SKM-1 (cell line): ENCODE data around the gene SEMA5A.

Experiments
- DNase-seq: peaks from one replicate; lab custom pipeline; 2025; ENCODE audit not compliant: unreplicated experiment; lab: John Stamatoyannopoulos, UW

SEMA5A gene

GRCh38 chr5:9186069-9186468 is 359.8 kb downstream of the SEMA5A start:
- no peak for DNase-seq

- no peak for DNase-seq
Observed at GRCh38 chr5:9183992-9184391, 361.9 kb downstream of the SEMA5A start.

GRCh38 chr5:9182899-9183695 is 362.8 kb downstream of the SEMA5A start:
- no peak for DNase-seq

GRCh38 chr5:9176641-9177040 is 369.2 kb downstream of the SEMA5A start:
- DNase-seq = no peak

- no peak for DNase-seq
Observed at GRCh38 chr5:9174446-9174845, 371.4 kb downstream of the SEMA5A start.

GRCh38 chr5:9173281-9174048 is 372.4 kb downstream of the SEMA5A start:
- no peak for DNase-seq

- no peak for DNase-seq
Observed at GRCh38 chr5:9170026-9170425, 375.8 kb downstream of the SEMA5A start.

- no peak for DNase-seq
Observed at GRCh38 chr5:9169557-9169902, 376.3 kb downstream of the SEMA5A start.

- DNase-seq = no peak
Observed at GRCh38 chr5:9168791-9169556, 376.9 kb downstream of the SEMA5A start.

GRCh38 chr5:9166202-9167112 is 379.4 kb downstream of the SEMA5A start:
- DNase-seq = no peak

GRCh38 chr5:9165546-9165945 is 380.3 kb downstream of the SEMA5A start:
- DNase-seq = no peak

GRCh38 chr5:9160747-9161146 is 385.1 kb downstream of the SEMA5A start:
- no peak for DNase-seq

GRCh38 chr5:9157811-9158210 is 388.1 kb downstream of the SEMA5A start:
- DNase-seq = no peak

GRCh38 chr5:9157020-9157419 is 388.9 kb downstream of the SEMA5A start:
- no peak for DNase-seq

- no peak for DNase-seq
Observed at GRCh38 chr5:9156282-9156681, 389.6 kb downstream of the SEMA5A start.

GRCh38 chr5:9151684-9152427 is 394.0 kb downstream of the SEMA5A start:
- no peak for DNase-seq

GRCh38 chr5:9149988-9150387 is 395.9 kb downstream of the SEMA5A start:
- DNase-seq = no peak

GRCh38 chr5:9148242-9148641 is 397.6 kb downstream of the SEMA5A start:
- no peak for DNase-seq

GRCh38 chr5:9140711-9141110 is 405.2 kb downstream of the SEMA5A start:
- DNase-seq = no peak

- DNase-seq = no peak
Observed at GRCh38 chr5:9140202-9140601, 405.7 kb downstream of the SEMA5A start.
